ENCODE data around the gene C2orf92.

GRCh38 chr2:97656129-97656755 is 13.3 kb upstream of the C2orf92 start:
- TF ChIP-seq TARDBP (IDR thresholded peaks at IDR 0.05) (no peak), SP1 (IDR thresholded peaks at IDR 0.05) (no peak), ELF4 (IDR thresholded peaks at IDR 0.05) (no peak), SUZ12 (IDR thresholded peaks at IDR 0.05) (no peak), BHLHE40 (IDR thresholded peaks at IDR 0.05; ENCODE audit: borderline replicate concordance) (no peak), LEF1 (IDR thresholded peaks at IDR 0.05; ENCODE audit: borderline replicate concordance) (no peak)

Measured in HEK293T (cell line).